ENCODE results near the gene CNBD2. TPM values are rescaled to one million over a fixed set of nuclear protein-coding genes. Genes with fewer than 3 reads are reported as not detected.
"Not testable (repeated sequence)": the region's sequence is repeated elsewhere in the genome, so short reads cannot be mapped to it uniquely, and the experiment has no call there.

Gene CNBD2
- 1 to 10 TPM; 5.7 to 7.1 TPM for total RNA-seq

DNA sequence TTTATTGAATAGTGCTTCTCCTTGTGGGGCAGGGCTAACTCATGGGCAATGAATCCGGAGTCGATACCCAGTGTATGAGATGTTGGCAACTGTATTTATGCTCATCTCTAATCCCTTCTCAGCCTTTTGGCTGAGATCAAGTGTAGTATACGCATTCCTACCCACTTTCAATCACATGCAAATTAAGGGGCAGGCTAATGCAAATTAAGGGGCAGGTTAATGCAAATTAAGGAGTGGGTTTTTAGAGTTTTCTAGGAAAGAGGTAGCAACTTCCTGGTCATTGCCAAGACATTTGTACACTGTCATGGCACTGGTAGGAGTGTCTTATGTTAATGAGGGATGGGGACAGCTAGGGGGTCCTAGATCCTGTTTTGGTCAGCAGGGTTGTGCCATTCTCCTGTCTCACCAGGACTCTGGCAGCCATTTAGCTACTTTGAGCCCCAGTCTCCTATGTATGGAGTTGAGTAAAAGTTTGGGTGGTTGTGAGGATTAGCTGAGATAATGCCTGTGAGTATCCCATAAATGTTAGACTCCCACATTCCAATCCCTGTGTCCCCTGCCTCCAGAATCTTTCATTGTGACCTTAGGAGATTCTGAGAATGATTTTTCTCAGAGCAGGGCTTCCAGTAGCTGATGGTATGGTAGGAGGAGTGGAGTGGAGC is at the start of gene CNBD2:
TSS of gene CNBD2 (plus strand) at position 612 of the 662 bp plus-strand sequence. CDS start 173 bp downstream, outside the sequence.
- peaks cover 10% of the 10 kb centered on the region for H3K27me3 Mint-ChIP-seq
- POLR2A ChIA-PET: interaction anchor here (3.2 kb wide), 1 partner anchor 14 kb away, joined by 11 read pairs; the partner anchor contains the start of gene SCAND1
- DNase-seq (no peak), ATAC-seq (ENCODE audit: low read depth) (no peak)
- H3K4me1 Mint-ChIP-seq: peaks cover 3% of the 10 kb centered on the region
- no peak within 1 kb of the TSS for H3K27ac Mint-ChIP-seq
- no peak within 1 kb of the TSS for H3K4me3 Mint-ChIP-seq
- no peaks in the 10 kb centered on the region for H3K36me3 Mint-ChIP-seq
- H3K9me3 Mint-ChIP-seq: no peaks in the 10 kb centered on the region

GRCh38 chr20:35920523-35920922 is 47.9 kb upstream of the CNBD2 start:
- no peak for DNase-seq
- peaks cover 15% of the 10 kb centered on the region for H3K36me3 Mint-ChIP-seq
- H3K4me3 Mint-ChIP-seq: no peak overlapping the region
- ATAC-seq (ENCODE audit: low read depth): no peak
- no peaks in the 10 kb centered on the region for H3K9me3 Mint-ChIP-seq
- POLR2A ChIA-PET: no interaction called here
- no peak overlapping the region for H3K27ac Mint-ChIP-seq
- peaks cover 1% of the 10 kb centered on the region for H3K4me1 Mint-ChIP-seq
- H3K27me3 Mint-ChIP-seq: no peaks in the 10 kb centered on the region

GRCh38 chr20:35929301-35929700 is 39.1 kb upstream of the CNBD2 start:
- no peak for DNase-seq
- POLR2A ChIA-PET: no interaction called here
- H3K4me1 Mint-ChIP-seq: peaks cover 9% of the 10 kb centered on the region
- no peak overlapping the region for H3K4me3 Mint-ChIP-seq
- H3K36me3 Mint-ChIP-seq: peaks cover 33% of the 10 kb centered on the region
- ATAC-seq (ENCODE audit: low read depth): no peak
- H3K27ac Mint-ChIP-seq: no peak overlapping the region
- H3K27me3 Mint-ChIP-seq: no peaks in the 10 kb centered on the region
- H3K9me3 Mint-ChIP-seq: no peaks in the 10 kb centered on the region

DNA sequence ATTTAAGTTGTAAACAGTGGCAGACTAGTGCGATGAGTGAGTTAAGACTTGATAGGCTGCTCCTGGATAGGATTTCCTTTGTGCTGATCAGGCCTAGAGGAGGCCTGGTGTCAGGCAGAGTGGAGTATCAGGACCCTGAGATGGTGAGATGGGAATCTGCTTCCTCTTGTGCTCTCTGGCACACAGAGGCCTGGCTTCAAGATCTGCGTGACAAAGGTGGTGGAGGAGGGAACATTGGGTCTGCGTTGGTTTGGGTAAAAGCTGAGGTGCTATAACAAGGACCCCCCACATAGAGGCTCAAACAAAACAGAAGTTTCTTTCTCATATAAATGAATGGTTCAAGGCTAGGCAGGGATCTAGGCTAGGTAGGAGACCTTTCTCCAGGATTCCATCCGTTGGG is 34.3 kb upstream of the CNBD2 start:
- H3K9me3 Mint-ChIP-seq: no peaks in the 10 kb centered on the region
- ATAC-seq (ENCODE audit: low read depth) (no peak), DNase-seq (no peak)
- POLR2A ChIA-PET: interaction anchor here (0.7 kb wide), 1 partner anchor 302 kb away, joined by 3 read pairs; the partner anchor contains the start of gene AAR2
- H3K27ac Mint-ChIP-seq: no peak overlapping the region
- H3K27me3 Mint-ChIP-seq: no peaks in the 10 kb centered on the region
- peaks cover 30% of the 10 kb centered on the region for H3K36me3 Mint-ChIP-seq
- no peak overlapping the region for H3K4me3 Mint-ChIP-seq
- peaks cover 18% of the 10 kb centered on the region for H3K4me1 Mint-ChIP-seq

DNA sequence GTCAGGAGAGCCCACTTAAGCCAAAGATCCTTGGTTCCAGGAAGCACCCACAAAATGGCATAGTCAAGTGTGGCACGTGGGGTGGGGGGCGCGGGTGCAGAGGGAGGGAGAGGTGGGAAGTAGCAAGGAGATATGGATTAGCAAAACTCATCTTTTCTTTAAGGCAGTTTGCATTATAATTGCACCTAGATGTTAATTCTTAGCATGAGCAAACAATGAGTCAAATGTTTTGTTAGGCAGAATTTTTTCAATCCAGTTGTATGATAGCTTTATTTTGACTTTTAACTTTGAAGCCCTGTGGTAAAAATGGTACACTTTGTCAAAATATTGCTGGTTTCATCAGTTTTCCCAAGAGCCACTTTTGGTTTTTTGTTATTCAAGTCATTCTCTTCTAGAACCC is 29.1 kb upstream of the CNBD2 start:
- no peak overlapping the region for H3K4me3 Mint-ChIP-seq
- peaks cover 9% of the 10 kb centered on the region for H3K4me1 Mint-ChIP-seq
- POLR2A ChIA-PET: no interaction called here
- H3K36me3 Mint-ChIP-seq: peaks cover 20% of the 10 kb centered on the region
- no peaks in the 10 kb centered on the region for H3K9me3 Mint-ChIP-seq
- H3K27ac Mint-ChIP-seq: no peak overlapping the region
- H3K27me3 Mint-ChIP-seq: no peaks in the 10 kb centered on the region
- ATAC-seq (ENCODE audit: low read depth) (no peak), DNase-seq (no peak)

DNA sequence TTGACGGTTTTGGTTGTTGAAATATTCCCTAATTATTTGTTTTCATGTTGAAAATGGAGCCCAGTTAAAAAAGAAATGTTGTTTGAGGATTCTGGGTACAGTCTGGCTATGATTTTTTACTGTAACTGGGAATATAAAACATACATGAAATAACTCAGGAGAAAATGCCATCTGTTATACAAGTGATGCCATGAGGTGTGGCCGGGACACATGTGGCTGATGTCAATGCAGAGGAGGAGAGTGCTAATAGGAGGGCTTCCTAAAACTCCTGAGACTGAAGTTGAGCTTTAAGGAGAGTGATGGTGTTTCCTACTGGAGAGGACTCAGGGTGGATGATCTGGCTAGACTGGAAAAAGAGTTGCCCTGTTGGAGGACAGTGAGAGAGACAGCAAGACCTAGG is 26.8 kb upstream of the CNBD2 start:
- DNase-seq (no peak), ATAC-seq (ENCODE audit: low read depth) (no peak)
- H3K4me3 Mint-ChIP-seq: no peak overlapping the region
- POLR2A ChIA-PET: no interaction called here
- H3K9me3 Mint-ChIP-seq: no peaks in the 10 kb centered on the region
- H3K27ac Mint-ChIP-seq: peak overlapping the region; percentile 40
- H3K27me3 Mint-ChIP-seq: no peaks in the 10 kb centered on the region
- H3K4me1 Mint-ChIP-seq: no peaks in the 10 kb centered on the region
- H3K36me3 Mint-ChIP-seq: peaks cover 22% of the 10 kb centered on the region

DNA sequence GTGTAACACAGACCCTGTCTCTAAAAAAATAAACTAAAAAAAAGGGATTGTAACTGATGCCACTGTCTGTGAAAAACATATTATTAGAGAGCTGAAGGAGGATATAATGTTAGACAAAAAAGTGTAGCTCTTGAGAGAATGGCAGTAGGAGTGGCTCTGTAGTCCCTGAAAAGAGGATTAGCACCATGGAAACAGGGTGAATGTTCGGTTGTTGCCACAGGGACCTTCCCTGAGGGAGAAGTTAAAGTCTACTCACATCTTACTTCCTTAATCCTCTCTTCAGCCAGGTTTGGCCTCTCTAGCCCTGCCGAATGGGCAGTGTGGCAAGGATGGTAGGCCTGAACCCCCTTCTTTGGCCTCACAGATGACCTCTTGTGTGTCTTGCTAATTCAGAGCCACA is 26.1 kb upstream of the CNBD2 start:
- peaks cover 22% of the 10 kb centered on the region for H3K36me3 Mint-ChIP-seq

GRCh38 chr20:35947489-35947888 is 20.9 kb upstream of the CNBD2 start:
- DNase-seq (no peak), ATAC-seq (ENCODE audit: low read depth) (peak; percentile 56)
- no peaks in the 10 kb centered on the region for H3K9me3 Mint-ChIP-seq
- H3K4me1 Mint-ChIP-seq: peaks cover 6% of the 10 kb centered on the region
- no peak overlapping the region for H3K4me3 Mint-ChIP-seq
- no peaks in the 10 kb centered on the region for H3K27me3 Mint-ChIP-seq
- no peak overlapping the region for H3K27ac Mint-ChIP-seq
- POLR2A ChIA-PET: interaction anchor here (0.8 kb wide), 2 partner anchors 204 to 457 kb away, joined by 3 to 4 read pairs; no protein-coding TSS in a partner anchor
- peaks cover 22% of the 10 kb centered on the region for H3K36me3 Mint-ChIP-seq

More for the DNA sequence above, 26.1 kb upstream of the CNBD2 start:
- DNase-seq (no peak), ATAC-seq (ENCODE audit: low read depth) (no peak)
- Mint-ChIP-seq H3K9me3 (no peaks in the 10 kb centered on the region), H3K27me3 (no peaks in the 10 kb centered on the region), H3K4me1 (peaks cover under 1% of the 10 kb centered on the region), H3K27ac (no peak overlapping the region), H3K4me3 (no peak overlapping the region)
- POLR2A ChIA-PET: interaction anchor here (1.9 kb wide), 1 partner anchor 12 kb away, joined by 16 read pairs; the partner anchor contains the start of gene SCAND1

- POLR2A ChIA-PET: interaction anchor here (0.6 to 0.8 kb wide), 2 partner anchors 205 to 364 kb away, joined by 4 to 5 read pairs; no protein-coding TSS in a partner anchor
- DNase-seq (no peak), ATAC-seq (ENCODE audit: low read depth) (no peak)
- Mint-ChIP-seq H3K4me1 (peaks cover 10% of the 10 kb centered on the region), H3K27me3 (no peaks in the 10 kb centered on the region), H3K36me3 (peaks cover 26% of the 10 kb centered on the region), H3K27ac (no peak overlapping the region), H3K9me3 (no peaks in the 10 kb centered on the region), H3K4me3 (no peak overlapping the region)
Observed at GRCh38 chr20:35947907-35948306, 20.5 kb upstream of the CNBD2 start.

DNA sequence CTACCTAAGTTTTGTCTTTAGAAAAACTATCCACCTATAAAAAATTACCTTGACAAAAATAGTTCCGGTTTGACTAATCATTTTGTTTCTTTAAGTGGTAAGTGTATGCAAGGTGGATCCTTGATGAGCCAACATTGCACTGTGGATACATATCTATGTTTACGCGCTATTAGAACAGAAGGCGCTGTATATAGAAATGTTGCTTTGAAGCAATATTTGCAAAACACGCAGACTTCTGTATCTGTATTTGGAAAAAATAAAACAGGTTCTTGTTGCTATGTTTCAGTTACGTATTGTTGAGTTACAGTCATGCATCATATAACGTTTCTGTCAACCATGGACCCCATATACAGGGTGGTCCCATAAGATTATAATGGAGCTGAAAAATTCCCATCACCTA is 18.3 kb upstream of the CNBD2 start:
- H3K36me3 Mint-ChIP-seq: peaks cover 26% of the 10 kb centered on the region
- H3K27ac Mint-ChIP-seq: no peak overlapping the region
- H3K27me3 Mint-ChIP-seq: no peaks in the 10 kb centered on the region
- H3K9me3 Mint-ChIP-seq: no peaks in the 10 kb centered on the region
- peaks cover 10% of the 10 kb centered on the region for H3K4me1 Mint-ChIP-seq
- POLR2A ChIA-PET: interaction anchor here (1.5 kb wide), 1 partner anchor 459 kb away, joined by 3 read pairs; no protein-coding TSS in a partner anchor
- H3K4me3 Mint-ChIP-seq: no peak overlapping the region
- DNase-seq (no peak), ATAC-seq (ENCODE audit: low read depth) (no peak)

DNA sequence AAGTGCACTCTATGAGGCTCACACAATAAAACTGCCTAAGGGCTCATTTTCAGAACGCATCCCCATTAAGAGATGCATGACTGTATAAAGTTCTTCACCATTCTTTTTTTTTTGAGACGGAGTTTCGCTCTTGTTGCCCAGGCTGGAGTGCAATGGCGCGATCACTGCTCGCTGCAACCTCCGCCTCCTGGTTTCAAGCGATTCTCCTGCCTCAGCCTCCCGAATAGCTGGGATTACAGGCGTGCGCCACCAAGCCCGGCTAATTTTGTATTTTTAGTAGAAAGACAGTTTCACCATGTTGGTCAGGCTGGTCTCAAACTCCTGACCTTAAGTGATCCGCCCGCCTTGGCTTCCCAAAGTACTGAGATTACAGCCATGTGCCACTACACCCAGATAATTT is 16.3 kb upstream of the CNBD2 start:
- H3K27ac Mint-ChIP-seq: peak overlapping the region; percentile 100
- not testable (repeated sequence) for H3K4me1 Mint-ChIP-seq; H3K27me3 Mint-ChIP-seq; H3K9me3 Mint-ChIP-seq; ATAC-seq (ENCODE audit: low read depth); DNase-seq
- POLR2A ChIA-PET: interaction anchor here (0.6 to 3.9 kb wide), 5 partner anchors 183 to 497 kb away, joined by 3 to 89 read pairs (median 12); partner anchors contain the start of genes CPNE1, RBM12 and RBM39
- H3K4me3 Mint-ChIP-seq: peak overlapping the region; percentile 99
- H3K36me3 Mint-ChIP-seq: peaks cover 23% of the 10 kb centered on the region

- POLR2A ChIA-PET: interaction anchor here (0.6 to 3.9 kb wide), 21 partner anchors 9 to 1436 kb away, joined by 3 to 89 read pairs (median 5); partner anchors contain the start of genes CPNE1, DYNLRB1, EDEM2 and ERGIC3
Observed at GRCh38 chr20:35952480-35953386, 15.7 kb upstream of the CNBD2 start.

More at GRCh38 chr20:35952480-35953386, 15.7 kb upstream of the CNBD2 start:
- ATAC-seq (ENCODE audit: low read depth): no peak
- peak overlapping the region; percentile 99 for H3K4me3 Mint-ChIP-seq
- H3K4me1 Mint-ChIP-seq: peaks cover 8% of the 10 kb centered on the region
- H3K27ac Mint-ChIP-seq: peak overlapping the region; percentile 100
- no peaks in the 10 kb centered on the region for H3K9me3 Mint-ChIP-seq
- DNase-seq: no peak
- H3K36me3 Mint-ChIP-seq: peaks cover 18% of the 10 kb centered on the region
- no peaks in the 10 kb centered on the region for H3K27me3 Mint-ChIP-seq

Measured in activated naive CD8-positive, alpha-beta T cell treated with anti-CD3 and anti-CD28 coated beads, Interleukin-2, amount 10 ng/mL, durations not matched to agents 7 days and 5 days (primary cell).